Calu3 (cell line): ENCODE results near the gene GPR39. TPM values are rescaled to one million over a fixed set of nuclear protein-coding genes. Genes with fewer than 3 reads are reported as not detected.
"Not testable (repeated sequence)": the region's sequence is repeated elsewhere in the genome, so short reads cannot be mapped to it uniquely, and the experiment has no call there.

ENCODE experiments used
- BruUV-seq: library from RNA; stranded (reverse); fragments of 400-500 nt; replicated peaks from 2 replicates; lab custom pipeline; 2021; lab: Mats Ljungman, UMichigan
- CTCF ChIA-PET: fragments of 300-600 bp; sonication (Branson Sonifier 250); formaldehyde crosslinking; loops from one replicate; lab custom pipeline; 2022; ENCODE audit warnings: antibody characterized with exemption; lab: Charles Lee
- DNase-seq: peaks from one replicate; pipeline ENCODE4 v3.0.0; 2022
- H3K27ac Mint-ChIP-seq: one replicate; pipeline ENCODE4 v1.8.0; 2022; ENCODE audit warnings: mixed read lengths; ENCODE audit not compliant: unreplicated experiment
- H3K27me3 Mint-ChIP-seq: one replicate; pipeline ENCODE4 v1.8.0; 2022; ENCODE audit warnings: mixed read lengths; ENCODE audit not compliant: unreplicated experiment
- H3K36me3 Mint-ChIP-seq: one replicate; pipeline ENCODE4 v1.8.0; 2022; ENCODE audit warnings: mild to moderate bottlenecking, moderate library complexity, mixed read lengths; ENCODE audit not compliant: insufficient read depth, unreplicated experiment
- H3K4me1 Mint-ChIP-seq: one replicate; pipeline ENCODE4 v1.8.0; 2022; ENCODE audit warnings: mild to moderate bottlenecking, low read depth, mixed read lengths; ENCODE audit not compliant: unreplicated experiment
- H3K4me3 Mint-ChIP-seq: one replicate; pipeline ENCODE4 v1.8.0; 2022; ENCODE audit warnings: mild to moderate bottlenecking, low read depth, moderate library complexity, mixed read lengths; ENCODE audit not compliant: unreplicated experiment
- H3K9me3 Mint-ChIP-seq: one replicate; pipeline ENCODE4 v1.8.0; 2022; ENCODE audit warnings: low read depth, mixed read lengths; ENCODE audit not compliant: unreplicated experiment
- CTCF ChIP-seq: fragments of 200-600 bp; IDR thresholded peaks from one replicate; pipeline ENCODE4 v1.8.0; 2022; ENCODE audit warnings: antibody characterized with exemption; ENCODE audit not compliant: unreplicated experiment
- intact Hi-C: fragments of 100-400 bp; cut with micrococcal nuclease; formaldehyde crosslinking; loops from one replicate; pipeline ENCODE4 v1.10.0; 2022; ENCODE audit not compliant: unreplicated experiment
- total RNA-seq: library from RNA; stranded (reverse); gene quantifications from 2 replicates; pipeline ENCODE4 v1.2.3, GENCODE V29; 2022

Gene GPR39
- total RNA-seq, 1 experiment from 2014 or later = 24.9 TPM

- no TSS peak for BruUV-seq
- CTCF ChIA-PET = interaction anchor here (0.7 to 0.9 kb wide), 2 partner anchors 21 to 749 kb away, joined by 3 to 4 read pairs; no protein-coding TSS in a partner anchor
Observed at GRCh38 chr2:132391378-132391777, 25.2 kb upstream of the GPR39 start.

GRCh38 chr2:132392221-132392620 is 24.4 kb upstream of the GPR39 start:
- no peaks in the 10 kb centered on the region for H3K36me3 Mint-ChIP-seq
- intact Hi-C loops = no loop called here
- CTCF ChIA-PET = interaction anchor here (0.6 kb wide), 1 partner anchor 52 kb away, joined by 4 read pairs; no protein-coding TSS in a partner anchor
- H3K9me3 Mint-ChIP-seq = peaks cover 5% of the 10 kb centered on the region
- H3K4me3 Mint-ChIP-seq = no peak overlapping the region
- H3K27ac Mint-ChIP-seq = no peak overlapping the region
- BruUV-seq = no TSS peak
- H3K27me3 Mint-ChIP-seq = peaks cover 28% of the 10 kb centered on the region
- no peaks in the 10 kb centered on the region for H3K4me1 Mint-ChIP-seq
- no peak for DNase-seq
- TF ChIP-seq CTCF = no peak

More at GRCh38 chr2:132391378-132391777, 25.2 kb upstream of the GPR39 start:
- H3K27me3 Mint-ChIP-seq = peaks cover 28% of the 10 kb centered on the region
- H3K4me1 Mint-ChIP-seq = no peaks in the 10 kb centered on the region
- intact Hi-C loops = no loop called here
- H3K36me3 Mint-ChIP-seq = no peaks in the 10 kb centered on the region
- no peak overlapping the region for H3K27ac Mint-ChIP-seq
- DNase-seq = no peak
- no peak overlapping the region for H3K4me3 Mint-ChIP-seq
- H3K9me3 Mint-ChIP-seq = peaks cover 5% of the 10 kb centered on the region
- TF ChIP-seq CTCF = no peak

GRCh38 chr2:132392879-132393278 is 23.7 kb upstream of the GPR39 start:
- Mint-ChIP-seq H3K4me1 (no peaks in the 10 kb centered on the region), H3K27me3 (peaks cover 28% of the 10 kb centered on the region), H3K4me3 (no peak overlapping the region), H3K36me3 (no peaks in the 10 kb centered on the region), H3K27ac (no peak overlapping the region), H3K9me3 (peaks cover 5% of the 10 kb centered on the region)
- no peak for DNase-seq
- CTCF ChIA-PET = no interaction called here
- BruUV-seq = no TSS peak
- intact Hi-C loops = no loop called here
- TF ChIP-seq CTCF = no peak

- H3K9me3 Mint-ChIP-seq, H3K27ac Mint-ChIP-seq, H3K36me3 Mint-ChIP-seq, CTCF ChIA-PET, BruUV-seq, H3K4me3 Mint-ChIP-seq, intact Hi-C loops, DNase-seq, H3K4me1 Mint-ChIP-seq: not testable (repeated sequence)
- H3K27me3 Mint-ChIP-seq = peaks cover 41% of the 10 kb centered on the region
Observed at GRCh38 chr2:132397042-132397441, 19.6 kb upstream of the GPR39 start.

DNA sequence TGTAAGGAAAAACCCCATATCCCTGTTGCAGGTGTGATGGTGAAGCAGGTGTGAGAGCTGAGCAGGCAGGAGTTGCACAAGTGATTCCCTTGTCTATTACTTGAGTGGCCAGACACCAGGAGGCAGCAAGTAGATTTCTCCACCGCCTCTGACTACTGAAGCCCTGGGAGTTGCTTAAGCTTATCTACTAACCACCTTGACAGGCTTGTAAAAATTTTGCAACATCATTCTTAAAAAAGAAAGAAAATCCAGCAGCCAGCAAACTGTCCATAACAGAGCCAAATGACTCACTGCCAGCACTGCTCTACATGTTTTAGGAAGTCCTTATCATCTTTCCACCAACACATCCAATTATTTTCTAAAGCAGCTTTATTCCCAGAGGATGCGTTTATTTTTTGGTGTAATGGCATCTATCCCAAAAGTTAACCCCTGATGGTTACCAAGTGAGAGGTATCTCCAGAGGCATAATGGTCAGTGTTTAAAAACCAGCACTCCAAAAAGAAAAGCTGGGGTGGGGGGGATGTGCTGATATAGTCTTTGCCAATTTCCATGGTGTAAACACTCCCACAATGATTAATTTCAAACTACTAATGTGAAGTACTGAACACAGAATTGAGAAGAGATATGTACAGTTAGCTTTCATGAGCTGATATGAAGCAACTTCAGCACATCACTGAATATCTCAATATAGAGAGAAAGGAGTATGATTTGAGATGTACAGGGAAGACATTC is 16.3 kb upstream of the GPR39 start:
- DNase-seq = no peak
- CTCF ChIA-PET = no interaction called here
- no peak for TF ChIP-seq CTCF
- no peaks in the 10 kb centered on the region for H3K9me3 Mint-ChIP-seq
- no peak overlapping the region for H3K27ac Mint-ChIP-seq
- no TSS peak for BruUV-seq
- H3K4me3 Mint-ChIP-seq = no peak overlapping the region
- intact Hi-C loops = no loop called here
- no peaks in the 10 kb centered on the region for H3K36me3 Mint-ChIP-seq
- no peaks in the 10 kb centered on the region for H3K4me1 Mint-ChIP-seq
- H3K27me3 Mint-ChIP-seq = peaks cover 16% of the 10 kb centered on the region
